Keratinocyte (primary cell): ENCODE measurements around the gene NAA10. TPM values are rescaled to one million over a fixed set of nuclear protein-coding genes. Genes with fewer than 3 reads are reported as not detected.

Experiments used
- DNase-seq: peaks from one replicate; pipeline ENCODE4 v3.0.0-alpha.2; 2011; ENCODE audit warnings: low read depth, missing footprints, low spot score
- FAIRE-seq: peaks from 2 replicates; lab custom pipeline; 2011; peaks lifted over from hg19 to GRCh38; lab: Jason Lieb, UNC
- H2AFZ ChIP-seq: 2 replicates; pipeline ENCODE4 v1.6.0; 2012; ENCODE audit warnings: low read length, control low read depth, inconsistent platforms; ENCODE audit not compliant: control insufficient read depth
- H3K27ac ChIP-seq: 2 replicates; pipeline ENCODE4 v1.5.1; 2011; ENCODE audit warnings: low read length; ENCODE audit not compliant: control insufficient read depth, insufficient read depth
- H3K27me3 ChIP-seq: 3 replicates; pipeline ENCODE4 v1.6.0; 2011; ENCODE audit warnings: low read length; ENCODE audit not compliant: control insufficient read depth, insufficient read depth; ENCODE audit errors: extremely low read depth
- H3K36me3 ChIP-seq, 2 experiments: 2 replicates in 1 of 2; 3 replicates in 1 of 2; pipeline ENCODE4 v1.5.1; 2011; ENCODE audit warnings: low read length in 2 of 2, mild to moderate bottlenecking in 1 of 2; ENCODE audit not compliant: control insufficient read depth in 2 of 2, insufficient read depth in 2 of 2; ENCODE audit errors: extremely low read depth in 1 of 2
- H3K4me1 ChIP-seq: 3 replicates; pipeline ENCODE4 v1.5.1; 2011; ENCODE audit warnings: low read length; ENCODE audit not compliant: control insufficient read depth, insufficient read depth; ENCODE audit errors: extremely low read depth
- H3K4me2 ChIP-seq: 3 replicates; pipeline ENCODE4 v1.6.0; 2011; ENCODE audit warnings: low read depth, low read length; ENCODE audit not compliant: control insufficient read depth, insufficient read depth; ENCODE audit errors: extremely low read depth
- H3K4me3 ChIP-seq, 3 experiments: fragments of 200-600 bp in 1 of 3; sonication (generic) in 1 of 3; 2 replicates in 2 of 3; 3 replicates in 1 of 3; pipeline ENCODE4 v1.5.1; 2011 to 2016; ENCODE audit warnings: low read length in 3 of 3, mild to moderate bottlenecking in 3 of 3, control low read depth in 2 of 3, inconsistent platforms in 1 of 3, low read depth in 1 of 3, mixed read lengths in 1 of 3, mixed run types in 1 of 3, moderate library complexity in 1 of 3; ENCODE audit not compliant: control insufficient read depth in 2 of 3, insufficient read depth in 2 of 3; ENCODE audit errors: extremely low read depth in 1 of 3
- H3K79me2 ChIP-seq: 2 replicates; pipeline ENCODE4 v1.6.0; 2012; ENCODE audit warnings: low read length; ENCODE audit not compliant: control insufficient read depth, insufficient read depth
- H3K9ac ChIP-seq: 3 replicates; pipeline ENCODE4 v1.6.0; 2011; ENCODE audit warnings: low read length; ENCODE audit not compliant: control insufficient read depth, insufficient read depth; ENCODE audit errors: extremely low read depth
- H3K9me1 ChIP-seq: 3 replicates; pipeline ENCODE4 v1.6.0; 2011; ENCODE audit warnings: low read length; ENCODE audit not compliant: control insufficient read depth, insufficient read depth; ENCODE audit errors: extremely low read depth
- H3K9me3 ChIP-seq: 2 replicates; pipeline ENCODE4 v1.5.1; 2012; ENCODE audit warnings: low read depth, low read length; ENCODE audit not compliant: control insufficient read depth
- H4K20me1 ChIP-seq: 3 replicates; pipeline ENCODE4 v1.6.0; 2011; ENCODE audit warnings: low read length; ENCODE audit not compliant: control insufficient read depth, insufficient read depth; ENCODE audit errors: extremely low read depth
- EZH2 ChIP-seq: IDR thresholded peaks from one replicate; pipeline ENCODE4 v1.6.1; 2012; ENCODE audit warnings: inconsistent platforms, mild to moderate bottlenecking, low read length, moderate library complexity
- dilution Hi-C: fragments of 300-500 bp; cut with MboI; formaldehyde crosslinking; loops from one replicate; pipeline ENCODE4 v1.7.0; 2020; ENCODE audit warnings: low sequenced_read_pairs; ENCODE audit not compliant: extremely low pct_ligation_motif_present
- polyA plus RNA-seq, 5 experiments: library from polyadenylated mRNA; depleted of rRNA in 3 of 5; stranded (reverse) in 3 of 5; stranded (forward) in 1 of 5; unstranded in 1 of 5; fragments of >200 nt; gene quantifications; 1 replicate in 1 of 5; 2 replicates in 3 of 5; 3 replicates in 1 of 5; pipeline versions ENCODE4 v1.2.1 to v1.2.3, GENCODE V29; 2011 to 2012; ENCODE audit warnings: missing spikeins in 2 of 5, low read depth in 1 of 5, low replicate concordance in 1 of 5
- TF ChIP-seq, protein P1 (sequence below), 3 experiments: IDR thresholded peaks in 1 of 3; conservative IDR thresholded peaks in 1 of 3; optimal IDR thresholded peaks in 1 of 3; 2 replicates in 2 of 3; 3 replicates in 1 of 3; pipeline versions ENCODE3 to v1.5.1; 2011; ENCODE audit warnings: low read length in 3 of 3, mild to moderate bottlenecking in 3 of 3, moderate library complexity in 2 of 3, control low read depth in 1 of 3, inconsistent platforms in 1 of 3; ENCODE audit not compliant: insufficient read depth in 2 of 3; ENCODE audit errors: extremely low read depth in 1 of 3

The NAA10 gene
- polyA plus RNA-seq, 1 donor (not counting 4 experiments of a cell fraction or from before 2014, with no cell fraction given): 103 TPM

DNA sequence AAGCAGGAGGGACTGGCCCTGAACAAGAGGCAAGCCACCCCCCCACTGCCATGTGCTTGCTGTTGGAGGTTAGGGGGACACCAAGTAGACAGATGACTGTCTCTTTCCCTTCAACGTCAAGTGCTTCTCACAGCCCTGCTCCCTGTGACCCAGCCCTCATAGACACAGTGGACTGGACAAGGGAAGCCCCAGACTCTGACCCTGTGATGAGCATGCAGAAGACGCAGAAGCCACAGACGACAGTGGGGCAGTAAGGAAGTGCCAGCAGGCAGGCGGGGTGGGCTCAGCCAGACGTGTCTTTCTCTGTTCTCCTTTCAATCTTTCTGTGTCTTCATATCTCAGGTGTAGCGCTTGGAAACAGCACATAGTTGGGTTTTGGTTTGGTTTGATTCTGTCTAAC, 46.5 kb downstream of the NAA10 start:
- Histone ChIP-seq H3K27me3 (peaks cover 21% of the 10 kb centered on the region), H3K4me2 (no peak overlapping the region), H3K9me1 (no peaks in the 10 kb centered on the region), H3K36me3 (no peaks in the 10 kb centered on the region), H3K9ac (no peak overlapping the region), H3K79me2 (no peaks in the 10 kb centered on the region), H3K27ac (no peak overlapping the region), H2AFZ (no peak overlapping the region), H3K9me3 (no peaks in the 10 kb centered on the region), H3K4me3 (no peak overlapping the region), H3K4me1 (no peaks in the 10 kb centered on the region), H4K20me1 (no peaks in the 10 kb centered on the region)
- DNase-seq (no peak), FAIRE-seq (no peak)
- no peak for TF ChIP-seq EZH2
- TF ChIP-seq, protein P1, sequence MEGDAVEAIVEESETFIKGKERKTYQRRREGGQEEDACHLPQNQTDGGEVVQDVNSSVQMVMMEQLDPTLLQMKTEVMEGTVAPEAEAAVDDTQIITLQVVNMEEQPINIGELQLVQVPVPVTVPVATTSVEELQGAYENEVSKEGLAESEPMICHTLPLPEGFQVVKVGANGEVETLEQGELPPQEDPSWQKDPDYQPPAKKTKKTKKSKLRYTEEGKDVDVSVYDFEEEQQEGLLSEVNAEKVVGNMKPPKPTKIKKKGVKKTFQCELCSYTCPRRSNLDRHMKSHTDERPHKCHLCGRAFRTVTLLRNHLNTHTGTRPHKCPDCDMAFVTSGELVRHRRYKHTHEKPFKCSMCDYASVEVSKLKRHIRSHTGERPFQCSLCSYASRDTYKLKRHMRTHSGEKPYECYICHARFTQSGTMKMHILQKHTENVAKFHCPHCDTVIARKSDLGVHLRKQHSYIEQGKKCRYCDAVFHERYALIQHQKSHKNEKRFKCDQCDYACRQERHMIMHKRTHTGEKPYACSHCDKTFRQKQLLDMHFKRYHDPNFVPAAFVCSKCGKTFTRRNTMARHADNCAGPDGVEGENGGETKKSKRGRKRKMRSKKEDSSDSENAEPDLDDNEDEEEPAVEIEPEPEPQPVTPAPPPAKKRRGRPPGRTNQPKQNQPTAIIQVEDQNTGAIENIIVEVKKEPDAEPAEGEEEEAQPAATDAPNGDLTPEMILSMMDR (optimal IDR thresholded peaks at IDR 0.05 in 1 of 3, IDR thresholded peaks at IDR 0.05 in 1 of 3, conservative IDR thresholded peaks at IDR 0.05 in 1 of 3; ENCODE audit: extremely low read depth in 1 of 3, insufficient read depth in 2 of 3, low read length in 3 of 3): no peak
- dilution Hi-C loops: no loop called here

DNA sequence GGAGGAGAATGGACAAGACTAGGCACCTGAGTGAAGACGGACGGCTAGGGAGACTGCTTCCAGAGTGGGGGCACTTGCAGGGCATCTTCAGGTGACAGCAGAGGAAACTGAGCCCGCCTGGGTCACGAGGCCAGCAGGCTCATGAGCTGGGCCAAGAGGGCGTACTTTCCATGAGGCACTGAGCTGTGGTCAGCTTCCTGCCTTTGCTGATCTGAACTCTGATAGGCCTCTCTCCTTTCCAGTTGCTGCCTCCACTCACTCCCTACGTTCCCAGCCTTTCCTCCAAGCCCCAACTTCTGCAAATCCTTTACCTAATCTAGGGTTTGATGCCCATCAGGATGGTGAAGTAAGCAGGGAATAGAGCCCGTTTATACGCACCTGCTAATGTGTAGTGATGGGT, 47.5 kb downstream of the NAA10 start:
- no peaks in the 10 kb centered on the region for H3K9me1 ChIP-seq
- H2AFZ ChIP-seq: no peak overlapping the region
- H3K9me3 ChIP-seq: no peaks in the 10 kb centered on the region
- no peaks in the 10 kb centered on the region for H3K4me1 ChIP-seq
- peaks cover 21% of the 10 kb centered on the region for H3K27me3 ChIP-seq
- TF ChIP-seq, protein P1 (optimal IDR thresholded peaks at IDR 0.05 in 1 of 3, IDR thresholded peaks at IDR 0.05 in 1 of 3, conservative IDR thresholded peaks at IDR 0.05 in 1 of 3; ENCODE audit: extremely low read depth in 1 of 3, insufficient read depth in 2 of 3, low read length in 3 of 3): no peak
- no peak for TF ChIP-seq EZH2
- dilution Hi-C loops: no loop called here
- H3K27ac ChIP-seq: no peak overlapping the region
- FAIRE-seq: no peak
- H3K36me3 ChIP-seq: no peaks in the 10 kb centered on the region
- H3K4me2 ChIP-seq: no peak overlapping the region
- no peak overlapping the region for H3K9ac ChIP-seq
- no peaks in the 10 kb centered on the region for H3K79me2 ChIP-seq
- no peak overlapping the region for H3K4me3 ChIP-seq
- no peak for DNase-seq
- H4K20me1 ChIP-seq: no peaks in the 10 kb centered on the region
